ENCODE results near the gene PDLIM7.

The PDLIM7 gene

GRCh38 chr5:177498013-177498787 is 796 bp upstream of the PDLIM7 start:
- H3K79me1 ChIP-seq (replicated peaks; ENCODE audit: low read length, poor library complexity, severe bottlenecking) = peaks cover 7% of the 10 kb centered on the region
- DNase-seq = peak; percentile 50
- 12% methylated on average over 38 of the region's 48 CpGs for WGBS
- no peaks in the 10 kb centered on the region for H3K9me3 ChIP-seq (ENCODE audit: control insufficient read depth, low read length)
- peak overlapping the region in 1 of 2 experiments; percentile 90 for H3K14ac ChIP-seq (ENCODE audit: low read length in 2 of 2)
- peak overlapping the region; percentile 80 for H4K8ac ChIP-seq (ENCODE audit: low read length)
- peak overlapping the region; percentile 39 for H2BK120ac ChIP-seq (ENCODE audit: low read depth, low read length)
- H3K4me1 ChIP-seq (ENCODE audit: control insufficient read depth, insufficient read depth, low read depth, low read length) = peaks cover 38% of the 10 kb centered on the region
- peak overlapping the region in 1 of 2 experiments; percentile 3 for H3K23ac ChIP-seq (ENCODE audit: low read length in 2 of 2)
- peaks cover 18 to 27% of the 10 kb centered on the region in 2 experiments for H3K36me3 ChIP-seq (ENCODE audit: control insufficient read depth in 1 of 2, insufficient read depth in 2 of 2, low read depth in 1 of 2, low read length in 2 of 2)
- peak overlapping the region; percentile 55 for H3K27ac ChIP-seq (ENCODE audit: low read length, poor library complexity, severe bottlenecking)
- H2BK15ac ChIP-seq (ENCODE audit: low read depth, poor library complexity, severe bottlenecking) = peak overlapping the region; percentile 26
- H2BK5ac ChIP-seq (ENCODE audit: low read depth, low read length, poor library complexity, severe bottlenecking) = no peak overlapping the region
- H3K4me3 ChIP-seq (ENCODE audit: insufficient read depth in 1 of 2, low read depth in 1 of 2, low read length in 2 of 2) = peak overlapping the region; percentile 61 to 82
- H3K4me2 ChIP-seq (ENCODE audit: low read length, poor library complexity, severe bottlenecking) = peak overlapping the region; percentile 78
- peak overlapping the region; percentile 75 to 98 for H2BK12ac ChIP-seq (ENCODE audit: low read length in 2 of 2)
- H4K91ac ChIP-seq (ENCODE audit: low read length) = peak overlapping the region; percentile 83
- H3K18ac ChIP-seq (ENCODE audit: low read depth in 1 of 2, low read length in 2 of 2) = peak overlapping the region; percentile 93 to 96
- no peaks in the 10 kb centered on the region for H3K27me3 ChIP-seq (ENCODE audit: control insufficient read depth in 1 of 2, insufficient read depth in 1 of 2, low read length in 2 of 2)
- peak overlapping the region; percentile 77 for H3K9ac ChIP-seq (ENCODE audit: low read length)
- peak overlapping the region; percentile 60 for H2AK5ac ChIP-seq (ENCODE audit: low read length, severe bottlenecking)
- peak overlapping the region; percentile 66 to 76 for H3K4ac ChIP-seq (ENCODE audit: low read depth in 1 of 2, low read length in 2 of 2)
- peak overlapping the region; percentile 73 for H2AFZ ChIP-seq (ENCODE audit: low read depth, low read length)

- H2BK5ac ChIP-seq (ENCODE audit: low read depth, low read length, poor library complexity, severe bottlenecking) = peak overlapping the region; percentile 98
- H4K8ac ChIP-seq (ENCODE audit: low read length) = peak overlapping the region; percentile 93
- H2AFZ ChIP-seq (ENCODE audit: low read depth, low read length) = no peak overlapping the region
- H2AK5ac ChIP-seq (ENCODE audit: low read length, severe bottlenecking) = peak overlapping the region; percentile 78
- peaks cover 7% of the 10 kb centered on the region for H3K79me1 ChIP-seq (replicated peaks; ENCODE audit: low read length, poor library complexity, severe bottlenecking)
- no peaks in the 10 kb centered on the region for H3K9me3 ChIP-seq (ENCODE audit: control insufficient read depth, low read length)
- peak overlapping the region; percentile 76 to 84 for H3K14ac ChIP-seq (ENCODE audit: low read length in 2 of 2)
- peaks cover 49% of the 10 kb centered on the region for H3K4me1 ChIP-seq (ENCODE audit: control insufficient read depth, insufficient read depth, low read depth, low read length)
- peak overlapping the region; percentile 94 for H2BK15ac ChIP-seq (ENCODE audit: low read depth, poor library complexity, severe bottlenecking)
- H3K4me3 ChIP-seq (ENCODE audit: insufficient read depth in 1 of 2, low read depth in 1 of 2, low read length in 2 of 2) = peak overlapping the region; percentile 78 to 82
- H3K27me3 ChIP-seq (ENCODE audit: control insufficient read depth in 1 of 2, insufficient read depth in 1 of 2, low read length in 2 of 2) = no peaks in the 10 kb centered on the region
- peak overlapping the region; percentile 76 for H3K4me2 ChIP-seq (ENCODE audit: low read length, poor library complexity, severe bottlenecking)
- peak overlapping the region; percentile 99 for H3K27ac ChIP-seq (ENCODE audit: low read length, poor library complexity, severe bottlenecking)
- H3K4ac ChIP-seq (ENCODE audit: low read depth in 1 of 2, low read length in 2 of 2) = peak overlapping the region; percentile 94 to 98
- H3K18ac ChIP-seq (ENCODE audit: low read depth in 1 of 2, low read length in 2 of 2) = peak overlapping the region; percentile 96 to 100
- H3K36me3 ChIP-seq (ENCODE audit: control insufficient read depth in 1 of 2, insufficient read depth in 2 of 2, low read depth in 1 of 2, low read length in 2 of 2) = peaks cover 31 to 35% of the 10 kb centered on the region in 2 experiments
- peak overlapping the region; percentile 99 for H4K91ac ChIP-seq (ENCODE audit: low read length)
- WGBS = 1% methylated on average over 15 of the region's 29 CpGs
- peak; percentile 95 for DNase-seq
- H3K23ac ChIP-seq (ENCODE audit: low read length in 2 of 2) = peak overlapping the region; percentile 24 to 78
- H2BK12ac ChIP-seq (ENCODE audit: low read length in 2 of 2) = peak overlapping the region; percentile 95 to 96
- peak overlapping the region; percentile 94 for H3K9ac ChIP-seq (ENCODE audit: low read length)
- peak overlapping the region; percentile 87 for H2BK120ac ChIP-seq (ENCODE audit: low read depth, low read length)
Measured at GRCh38 chr5:177496727-177497291, 595 bp downstream of the PDLIM7 start.

GRCh38 chr5:177496070-177496726 is 1.2 kb downstream of the PDLIM7 start:
- DNase-seq = peak; percentile 80
- H4K8ac ChIP-seq (ENCODE audit: low read length) = peak overlapping the region; percentile 93
- peak overlapping the region; percentile 99 for H3K27ac ChIP-seq (ENCODE audit: low read length, poor library complexity, severe bottlenecking)
- peak overlapping the region; percentile 94 for H3K9ac ChIP-seq (ENCODE audit: low read length)
- peak overlapping the region; percentile 78 for H2AK5ac ChIP-seq (ENCODE audit: low read length, severe bottlenecking)
- H3K27me3 ChIP-seq (ENCODE audit: control insufficient read depth in 1 of 2, insufficient read depth in 1 of 2, low read length in 2 of 2) = no peaks in the 10 kb centered on the region
- H3K4me2 ChIP-seq (ENCODE audit: low read length, poor library complexity, severe bottlenecking) = peak overlapping the region; percentile 76
- peak overlapping the region in 1 of 2 experiments; percentile 24 for H3K23ac ChIP-seq (ENCODE audit: low read length in 2 of 2)
- peak overlapping the region; percentile 69 to 80 for H3K4me3 ChIP-seq (ENCODE audit: insufficient read depth in 1 of 2, low read depth in 1 of 2, low read length in 2 of 2)
- 8% methylated on average over 12 of the region's 12 CpGs for WGBS
- no peak overlapping the region for H2AFZ ChIP-seq (ENCODE audit: low read depth, low read length)
- peak overlapping the region; percentile 92 to 100 for H3K18ac ChIP-seq (ENCODE audit: low read depth in 1 of 2, low read length in 2 of 2)
- peak overlapping the region; percentile 99 for H4K91ac ChIP-seq (ENCODE audit: low read length)
- H3K4ac ChIP-seq (ENCODE audit: low read depth in 1 of 2, low read length in 2 of 2) = peak overlapping the region; percentile 94 to 98
- H3K9me3 ChIP-seq (ENCODE audit: control insufficient read depth, low read length) = no peaks in the 10 kb centered on the region
- peak overlapping the region; percentile 87 for H2BK120ac ChIP-seq (ENCODE audit: low read depth, low read length)
- H3K4me1 ChIP-seq (ENCODE audit: control insufficient read depth, insufficient read depth, low read depth, low read length) = peaks cover 50% of the 10 kb centered on the region
- peak overlapping the region; percentile 85 for H2BK15ac ChIP-seq (ENCODE audit: low read depth, poor library complexity, severe bottlenecking)
- peaks cover 33 to 41% of the 10 kb centered on the region in 2 experiments for H3K36me3 ChIP-seq (ENCODE audit: control insufficient read depth in 1 of 2, insufficient read depth in 2 of 2, low read depth in 1 of 2, low read length in 2 of 2)
- H3K14ac ChIP-seq (ENCODE audit: low read length in 2 of 2) = peak overlapping the region in 1 of 2 experiments; percentile 72
- H2BK12ac ChIP-seq (ENCODE audit: low read length in 2 of 2) = peak overlapping the region; percentile 95 to 96
- H3K79me1 ChIP-seq (replicated peaks; ENCODE audit: low read length, poor library complexity, severe bottlenecking) = peaks cover 7% of the 10 kb centered on the region
- H2BK5ac ChIP-seq (ENCODE audit: low read depth, low read length, poor library complexity, severe bottlenecking) = peak overlapping the region; percentile 98

All from mesenchymal stem cell (in vitro differentiated cells and primary cell).